OCI-LY7 (cell line): ENCODE results near the gene SLC25A22. TPM values are rescaled to one million over a fixed set of nuclear protein-coding genes. Genes with fewer than 3 reads are reported as not detected.
A peak's percentile ranks its signal among the peaks of the same experiment; 100 is the strongest.

Experiments
- BruUV-seq: library from RNA; stranded (reverse); fragments of 400-500 nt; replicated peaks from 2 replicates; lab custom pipeline; 2021; lab: Mats Ljungman, UMichigan
- CTCF ChIA-PET: fragments of 300-600 bp; sonication (Branson Sonifier 250); formaldehyde crosslinking; loops from one replicate; lab custom pipeline; 2022; ENCODE audit warnings: antibody characterized with exemption; ENCODE audit not compliant: unreplicated experiment; lab: Charles Lee
- POLR2A ChIA-PET: fragments of 300-600 bp; sonication (Branson Sonifier 250); formaldehyde crosslinking; loops from one replicate; lab custom pipeline; 2022; ENCODE audit warnings: antibody characterized with exemption; lab: Charles Lee
- DNase-seq: peaks from one replicate; pipeline ENCODE4 v3.0.0-alpha.2; 2015; ENCODE audit warnings: low spot score
- H2AFZ ChIP-seq: fragments of 200-600 bp; sonication (generic), shearing (Covaris generic); 2 replicates; pipeline ENCODE4 v1.6.1; 2014; ENCODE audit warnings: mild to moderate bottlenecking, antibody characterized with exemption, low read length, moderate library complexity
- H3K27ac ChIP-seq: fragments of 200-600 bp; sonication (generic); 2 replicates; pipeline ENCODE4 v1.5.1; 2014; ENCODE audit warnings: mixed run types, low read depth, mild to moderate bottlenecking, moderate library complexity, low read length, inconsistent platforms; ENCODE audit not compliant: poor library complexity, severe bottlenecking
- H3K36me3 ChIP-seq: fragments of 200-600 bp; sonication (generic); 2 replicates; pipeline ENCODE4 v1.6.1; 2014; ENCODE audit warnings: mild to moderate bottlenecking, antibody characterized with exemption, low read length, moderate library complexity, mixed read lengths; ENCODE audit not compliant: insufficient read depth
- H3K4me1 ChIP-seq: fragments of 200-600 bp; sonication (generic); 2 replicates; pipeline ENCODE4 v1.5.1; 2014; ENCODE audit warnings: mild to moderate bottlenecking, low read length; ENCODE audit not compliant: insufficient read depth, poor library complexity, severe bottlenecking
- H3K4me2 ChIP-seq: fragments of 200-600 bp; sonication (generic); 2 replicates; pipeline ENCODE4 v1.6.1; 2014; ENCODE audit warnings: mild to moderate bottlenecking, low read length
- H3K4me3 ChIP-seq: fragments of 200-600 bp; sonication (generic); 2 replicates; pipeline ENCODE4 v1.5.1; 2014; ENCODE audit warnings: mild to moderate bottlenecking, low read depth, low read length; ENCODE audit not compliant: poor library complexity, severe bottlenecking
- H3K79me2 ChIP-seq: fragments of 200-600 bp; sonication (generic); 2 replicates; pipeline ENCODE4 v1.6.1; 2016; ENCODE audit warnings: low read depth, mild to moderate bottlenecking, low read length, moderate library complexity, mixed read lengths; ENCODE audit not compliant: insufficient read depth
- H3K9me2 ChIP-seq: fragments of 200-600 bp; sonication (generic); 2 replicates; pipeline ENCODE4 v1.6.1; 2016; ENCODE audit warnings: mild to moderate bottlenecking, low read length, mixed read lengths; ENCODE audit not compliant: insufficient read depth
- H3K9me3 ChIP-seq: fragments of 200-600 bp; sonication (generic); 2 replicates; pipeline ENCODE4 v1.6.1; 2014; ENCODE audit warnings: mild to moderate bottlenecking, mixed run types, low read length, mixed read lengths
- H4K20me1 ChIP-seq: fragments of 200-600 bp; sonication (generic); 2 replicates; pipeline ENCODE4 v1.6.1; 2014; ENCODE audit warnings: mild to moderate bottlenecking, antibody characterized with exemption, low read length, moderate library complexity, mixed read lengths; ENCODE audit not compliant: insufficient read depth
- CTCF ChIP-seq: fragments of 200-600 bp; sonication (generic); conservative IDR thresholded peaks from 2 replicates; pipeline ENCODE4 v1.5.1; 2014; ENCODE audit warnings: mild to moderate bottlenecking, antibody characterized with exemption, low read length, moderate library complexity, mixed read lengths
- EZH2phosphoT487 ChIP-seq: fragments of 200-600 bp; sonication (generic); IDR thresholded peaks from 2 replicates; pipeline ENCODE4 v1.6.1; 2018; ENCODE audit warnings: low read depth, borderline replicate concordance, mild to moderate bottlenecking, mixed run types, antibody characterized with exemption, low read length, moderate library complexity, mixed read lengths
- intact Hi-C: fragments of 100-400 bp; cut with micrococcal nuclease; formaldehyde crosslinking; loops from one replicate; pipeline ENCODE4 v1.10.0; 2022; ENCODE audit not compliant: unreplicated experiment
- total RNA-seq, 2 experiments: library from RNA; depleted of rRNA in 1 of 2; stranded (reverse); fragments of >200 nt in 1 of 2; shearing (Covaris generic) in 1 of 2; gene quantifications; 2 replicates each; pipeline ENCODE4 v1.2.3, GENCODE V29; 2014 to 2022

SLC25A22 gene
- total RNA-seq, 2 experiments from 2014 or later = 30.8 to 50.9 TPM

GRCh38 chr11:829176-829846 lies 31.2 kb upstream of the SLC25A22 start:
- Histone ChIP-seq H3K9me2 (no peaks in the 10 kb centered on the region), H3K4me3 (peak overlapping the region; percentile 29), H3K4me2 (peak overlapping the region; percentile 68), H3K36me3 (no peaks in the 10 kb centered on the region), H3K27ac (no peak overlapping the region), H4K20me1 (no peaks in the 10 kb centered on the region), H2AFZ (no peak overlapping the region), H3K79me2 (no peaks in the 10 kb centered on the region), H3K9me3 (no peaks in the 10 kb centered on the region), H3K4me1 (peaks cover 36% of the 10 kb centered on the region)
- TF ChIP-seq EZH2phosphoT487 = no peak
- no peak for TF ChIP-seq CTCF
- DNase-seq = no peak
- intact Hi-C loops = no loop called here
- CTCF ChIA-PET = no interaction called here
- no TSS peak for BruUV-seq
- POLR2A ChIA-PET = interaction anchor here (0.7 to 1.0 kb wide), 2 partner anchors 14 kb away, joined by 3 to 4 read pairs; partner anchors contain the start of gene TSPAN4

GRCh38 chr11:828506-829175 lies 30.6 kb upstream of the SLC25A22 start:
- Histone ChIP-seq H3K79me2 (no peaks in the 10 kb centered on the region), H4K20me1 (no peaks in the 10 kb centered on the region), H3K9me2 (no peaks in the 10 kb centered on the region), H2AFZ (no peak overlapping the region), H3K4me3 (no peak overlapping the region), H3K4me2 (0 out of 2 replicates have a peak overlapping the region, but pooled peaks have one; percentile 68), H3K4me1 (peaks cover 36% of the 10 kb centered on the region), H3K27ac (no peak overlapping the region), H3K9me3 (no peaks in the 10 kb centered on the region), H3K36me3 (no peaks in the 10 kb centered on the region)
- ChIA-PET POLR2A (interaction anchor here (0.7 kb wide), 1 partner anchor 14 kb away, joined by 3 read pairs; the partner anchor contains the start of gene TSPAN4), CTCF (no interaction called here)
- no TSS peak for BruUV-seq
- no peak for DNase-seq
- intact Hi-C loops = no loop called here
- no peak for TF ChIP-seq CTCF
- TF ChIP-seq EZH2phosphoT487 = no peak

GRCh38 chr11:827897-828192 lies 29.8 kb upstream of the SLC25A22 start, which contains the start of gene CRACR2B:
TSS of gene CRACR2B (plus strand) at chr11:827919. CDS start at chr11:828608, 689 bp downstream.
- TF ChIP-seq EZH2phosphoT487 = no peak
- no peak for TF ChIP-seq CTCF
- Histone ChIP-seq H3K4me3 (peak within 1 kb of the TSS; percentile 62), H3K4me2 (peak within 1 kb of the TSS; percentile 76), H3K9me2 (no peaks in the 10 kb centered on the region), H3K36me3 (no peaks in the 10 kb centered on the region), H2AFZ (peak within 1 kb of the TSS; percentile 59; the same call in 1 of the 2 replicates), H4K20me1 (no peaks in the 10 kb centered on the region), H3K9me3 (no peaks in the 10 kb centered on the region), H3K79me2 (no peaks in the 10 kb centered on the region), H3K27ac (no peak within 1 kb of the TSS), H3K4me1 (peaks cover 36% of the 10 kb centered on the region)
- POLR2A ChIA-PET = interaction anchor here (0.8 kb wide), 1 partner anchor 8 kb away, joined by 3 read pairs; no protein-coding TSS in a partner anchor
- intact Hi-C loops = no loop called here
- CTCF ChIA-PET = no interaction called here
- BruUV-seq = no TSS peak
- DNase-seq = no peak
